ENCODE data around the gene ARHGAP6. TPM values are rescaled to one million over a fixed set of nuclear protein-coding genes. Genes with fewer than 3 reads are reported as not detected.

ARHGAP6 gene
- total RNA-seq, 2 experiments from 2014 or later = not detected

GRCh38 chrX:11447418-11447817 lies 218.3 kb downstream of the ARHGAP6 start:
- no peaks in the 10 kb centered on the region for H3K36me3 Mint-ChIP-seq (ENCODE audit: low read depth)
- H3K4me3 Mint-ChIP-seq = no peak overlapping the region
- no peak for ATAC-seq
- no peaks in the 10 kb centered on the region for H3K4me1 Mint-ChIP-seq (ENCODE audit: low read depth)
- no peak overlapping the region for H3K27ac Mint-ChIP-seq
- no peak for DNase-seq
- no peaks in the 10 kb centered on the region for H3K27me3 Mint-ChIP-seq
- no peaks in the 10 kb centered on the region for H3K9me3 Mint-ChIP-seq
- TF ChIP-seq, protein P1, sequence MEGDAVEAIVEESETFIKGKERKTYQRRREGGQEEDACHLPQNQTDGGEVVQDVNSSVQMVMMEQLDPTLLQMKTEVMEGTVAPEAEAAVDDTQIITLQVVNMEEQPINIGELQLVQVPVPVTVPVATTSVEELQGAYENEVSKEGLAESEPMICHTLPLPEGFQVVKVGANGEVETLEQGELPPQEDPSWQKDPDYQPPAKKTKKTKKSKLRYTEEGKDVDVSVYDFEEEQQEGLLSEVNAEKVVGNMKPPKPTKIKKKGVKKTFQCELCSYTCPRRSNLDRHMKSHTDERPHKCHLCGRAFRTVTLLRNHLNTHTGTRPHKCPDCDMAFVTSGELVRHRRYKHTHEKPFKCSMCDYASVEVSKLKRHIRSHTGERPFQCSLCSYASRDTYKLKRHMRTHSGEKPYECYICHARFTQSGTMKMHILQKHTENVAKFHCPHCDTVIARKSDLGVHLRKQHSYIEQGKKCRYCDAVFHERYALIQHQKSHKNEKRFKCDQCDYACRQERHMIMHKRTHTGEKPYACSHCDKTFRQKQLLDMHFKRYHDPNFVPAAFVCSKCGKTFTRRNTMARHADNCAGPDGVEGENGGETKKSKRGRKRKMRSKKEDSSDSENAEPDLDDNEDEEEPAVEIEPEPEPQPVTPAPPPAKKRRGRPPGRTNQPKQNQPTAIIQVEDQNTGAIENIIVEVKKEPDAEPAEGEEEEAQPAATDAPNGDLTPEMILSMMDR (IDR thresholded peaks at IDR 0.05) = no peak
- CTCF ChIA-PET = no interaction called here
- POLR2A ChIA-PET = no interaction called here
- intact Hi-C loops (cut with micrococcal nuclease) = no loop called here

DNA sequence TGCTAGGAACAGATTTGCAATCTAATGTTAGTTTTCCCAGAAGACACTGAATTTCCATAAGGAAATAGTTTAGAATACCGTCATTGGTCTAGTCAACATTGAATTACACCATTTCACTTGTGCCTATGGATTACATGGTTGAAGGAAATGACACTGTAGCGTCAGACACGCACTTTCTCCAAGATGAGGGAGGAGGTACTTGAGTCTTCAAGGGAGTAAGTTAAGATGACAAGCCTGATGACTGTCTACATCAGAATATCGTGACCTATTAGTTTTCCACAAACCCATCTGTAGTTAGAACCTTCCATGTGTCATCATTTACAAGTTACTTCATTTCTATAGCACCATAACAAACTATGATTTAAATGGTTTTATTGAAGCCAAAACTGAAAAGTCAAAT lies 218.8 kb downstream of the ARHGAP6 start:
- POLR2A ChIA-PET = no interaction called here
- TF ChIP-seq, protein P1 (IDR thresholded peaks at IDR 0.05) = no peak
- CTCF ChIA-PET = no interaction called here
- H3K4me3 Mint-ChIP-seq = no peak overlapping the region
- DNase-seq = no peak
- H3K27me3 Mint-ChIP-seq = no peaks in the 10 kb centered on the region
- H3K27ac Mint-ChIP-seq = no peak overlapping the region
- H3K36me3 Mint-ChIP-seq (ENCODE audit: low read depth) = no peaks in the 10 kb centered on the region
- H3K9me3 Mint-ChIP-seq = no peaks in the 10 kb centered on the region
- no peaks in the 10 kb centered on the region for H3K4me1 Mint-ChIP-seq (ENCODE audit: low read depth)
- intact Hi-C loops (cut with micrococcal nuclease) = no loop called here
- ATAC-seq = no peak

GRCh38 chrX:11446336-11446735 lies 219.4 kb downstream of the ARHGAP6 start:
- intact Hi-C loops (cut with micrococcal nuclease) = no loop called here

GRCh38 chrX:11445540-11445939 lies 220.2 kb downstream of the ARHGAP6 start:
- H3K27me3 Mint-ChIP-seq = no peaks in the 10 kb centered on the region
- no peaks in the 10 kb centered on the region for H3K4me1 Mint-ChIP-seq (ENCODE audit: low read depth)
- intact Hi-C loops (cut with micrococcal nuclease) = no loop called here
- ATAC-seq (no peak), DNase-seq (no peak)
- ChIA-PET POLR2A (no interaction called here), CTCF (no interaction called here)
- H3K9me3 Mint-ChIP-seq = no peaks in the 10 kb centered on the region
- no peaks in the 10 kb centered on the region for H3K36me3 Mint-ChIP-seq (ENCODE audit: low read depth)
- TF ChIP-seq, protein P1 (IDR thresholded peaks at IDR 0.05) = no peak
- H3K27ac Mint-ChIP-seq = no peak overlapping the region
- H3K4me3 Mint-ChIP-seq = no peak overlapping the region

More at GRCh38 chrX:11446336-11446735, 219.4 kb downstream of the ARHGAP6 start:
- H3K4me3 Mint-ChIP-seq = no peak overlapping the region
- CTCF ChIA-PET = no interaction called here
- no peak for DNase-seq
- no peaks in the 10 kb centered on the region for H3K27me3 Mint-ChIP-seq
- no peak overlapping the region for H3K27ac Mint-ChIP-seq
- no peaks in the 10 kb centered on the region for H3K9me3 Mint-ChIP-seq
- H3K36me3 Mint-ChIP-seq (ENCODE audit: low read depth) = no peaks in the 10 kb centered on the region
- H3K4me1 Mint-ChIP-seq (ENCODE audit: low read depth) = no peaks in the 10 kb centered on the region
- POLR2A ChIA-PET = no interaction called here
- no peak for ATAC-seq
- TF ChIP-seq, protein P1 (IDR thresholded peaks at IDR 0.05) = no peak

DNA sequence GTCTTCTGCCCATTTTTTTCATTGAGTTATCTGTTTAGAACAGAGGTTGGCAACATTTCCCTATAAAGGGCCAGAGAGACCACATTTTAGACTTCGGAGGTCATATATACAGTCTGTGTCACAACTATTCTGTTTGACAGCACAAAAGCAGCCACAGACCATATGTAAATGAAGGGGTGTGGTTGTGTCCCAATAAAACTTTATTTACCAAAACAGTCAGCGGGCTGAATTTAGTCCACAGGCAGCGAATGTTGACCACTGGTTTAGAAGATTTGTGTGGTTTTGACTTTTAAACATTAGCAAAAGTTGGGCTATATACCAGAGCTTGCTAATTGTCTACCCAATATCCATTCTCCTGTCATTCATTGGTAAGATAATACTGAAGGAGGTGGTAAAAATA lies 221.7 kb downstream of the ARHGAP6 start:
- Mint-ChIP-seq H3K4me3 (no peak overlapping the region), H3K9me3 (no peaks in the 10 kb centered on the region), H3K27ac (no peak overlapping the region), H3K27me3 (no peaks in the 10 kb centered on the region), H3K36me3 (ENCODE audit: low read depth) (no peaks in the 10 kb centered on the region), H3K4me1 (ENCODE audit: low read depth) (no peaks in the 10 kb centered on the region)
- ChIA-PET CTCF (no interaction called here), POLR2A (no interaction called here)
- TF ChIP-seq, protein P1 (IDR thresholded peaks at IDR 0.05) = no peak
- no peak for DNase-seq
- intact Hi-C loops (cut with micrococcal nuclease) = no loop called here
- no peak for ATAC-seq

Data from activated CD8-positive, alpha-beta T cell treated with anti-CD3 and anti-CD28 coated beads for 36 hours (primary cell).